GM18867 (cell line): ENCODE results near the gene ABHD17C.
"Not testable (repeated sequence)": the region's sequence is repeated elsewhere in the genome, so short reads cannot be mapped to it uniquely, and the experiment has no call there.

Experiments
- ATAC-seq: cut with Tn5 transposase; IDR thresholded peaks from one replicate; pipeline ENCODE4 v1.9.1; 2021; ENCODE audit warnings: mild to moderate bottlenecking, moderate library complexity; ENCODE audit not compliant: unreplicated experiment

Gene ABHD17C

DNA sequence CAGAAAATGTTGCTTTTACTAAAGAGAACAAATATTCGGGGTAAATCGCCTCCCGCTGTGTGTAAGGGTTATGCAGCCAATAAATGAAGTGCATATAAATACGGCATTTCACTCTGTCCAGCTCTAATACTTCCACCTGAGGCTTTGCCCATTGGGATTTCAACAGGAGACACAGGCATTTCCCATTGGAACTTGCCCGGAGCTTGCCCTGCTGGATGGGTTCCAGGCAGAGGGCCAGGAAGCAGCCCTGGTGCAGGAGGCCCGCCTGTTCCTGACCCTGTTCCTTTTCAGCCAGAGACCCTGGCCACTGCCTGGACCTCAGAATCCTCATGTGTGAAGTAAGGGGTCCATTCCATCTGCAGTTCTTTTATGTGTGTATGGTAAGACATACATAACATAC, 66.6 kb downstream of the ABHD17C start:
- ATAC-seq: no peak

DNA sequence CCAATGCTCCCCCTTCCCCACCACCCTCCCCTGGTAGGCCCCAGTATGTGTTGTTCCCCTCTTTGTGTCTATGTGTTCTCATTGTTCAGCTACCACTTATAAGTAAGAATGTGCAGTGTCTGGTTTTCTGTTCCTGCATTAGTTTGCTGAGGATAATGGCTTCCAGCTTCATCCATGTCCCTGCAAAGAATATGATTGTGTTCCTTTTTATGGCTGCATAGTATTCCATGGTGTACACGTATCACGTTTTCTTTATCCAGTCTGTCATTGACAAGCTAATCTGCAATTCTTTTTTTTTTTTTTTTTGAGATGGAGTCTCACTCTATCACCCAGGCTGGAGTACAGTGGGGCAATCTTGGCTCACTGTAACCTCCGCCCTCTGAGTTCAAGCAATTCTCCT, 68.1 kb downstream of the ABHD17C start:
- not testable (repeated sequence) for ATAC-seq

DNA sequence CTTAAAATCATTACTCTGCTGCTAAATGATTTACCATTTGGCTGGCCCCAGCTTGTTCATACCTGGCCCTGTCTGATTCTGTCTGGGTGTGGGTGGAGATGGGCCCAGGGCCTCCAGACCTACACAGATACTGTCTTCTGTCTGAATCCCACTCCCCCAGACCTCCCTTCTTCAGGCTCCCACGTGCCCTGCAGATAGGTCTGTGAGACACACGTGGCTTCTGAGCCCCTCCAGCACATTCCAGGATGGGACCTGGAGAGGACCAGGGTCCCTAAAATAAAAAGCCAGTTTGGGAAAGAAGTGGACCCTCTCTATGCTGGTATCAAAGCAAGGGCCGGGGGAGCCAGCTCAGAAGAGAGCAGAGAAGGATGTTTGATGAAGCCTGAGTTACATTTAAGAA, 69.4 kb downstream of the ABHD17C start:
- ATAC-seq: no peak

DNA sequence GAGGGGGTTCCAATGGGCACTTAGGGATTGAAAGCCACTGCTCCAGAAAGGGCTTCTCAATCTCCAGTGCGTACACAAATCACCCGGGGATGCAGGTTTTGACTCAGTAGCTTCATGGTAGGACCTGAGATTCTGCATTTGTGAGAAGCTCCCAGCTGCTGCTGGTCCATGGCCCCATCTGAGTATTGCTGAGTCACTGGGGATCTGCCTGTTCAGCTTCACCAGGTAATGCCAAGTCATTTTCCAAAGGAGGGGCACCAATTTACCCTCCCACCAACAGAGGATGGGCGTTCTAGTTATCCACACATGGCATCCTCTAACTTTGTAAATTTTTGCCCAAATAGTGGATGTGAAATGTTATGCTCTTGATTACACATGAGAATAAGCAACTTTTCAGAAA, 71.2 kb downstream of the ABHD17C start:
- no peak for ATAC-seq

DNA sequence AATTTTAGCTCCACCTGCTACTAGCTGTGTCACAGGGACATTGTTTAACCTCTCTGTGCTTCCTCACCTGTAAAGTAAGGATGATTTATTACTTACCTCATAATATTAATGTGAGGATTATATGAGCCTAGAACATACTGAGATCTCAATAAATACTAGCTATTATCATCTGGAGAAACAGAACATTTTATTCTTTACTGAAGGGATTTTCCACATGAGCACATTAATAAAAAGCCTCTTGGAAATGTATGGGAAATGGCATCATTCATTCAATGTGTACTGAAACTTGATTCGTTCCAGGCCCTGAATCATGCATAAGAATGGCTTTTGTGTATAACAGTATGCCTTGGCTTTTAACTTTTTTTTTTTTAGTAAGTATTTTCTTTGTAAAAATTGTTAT, 73.0 kb downstream of the ABHD17C start:
- ATAC-seq: no peak

DNA sequence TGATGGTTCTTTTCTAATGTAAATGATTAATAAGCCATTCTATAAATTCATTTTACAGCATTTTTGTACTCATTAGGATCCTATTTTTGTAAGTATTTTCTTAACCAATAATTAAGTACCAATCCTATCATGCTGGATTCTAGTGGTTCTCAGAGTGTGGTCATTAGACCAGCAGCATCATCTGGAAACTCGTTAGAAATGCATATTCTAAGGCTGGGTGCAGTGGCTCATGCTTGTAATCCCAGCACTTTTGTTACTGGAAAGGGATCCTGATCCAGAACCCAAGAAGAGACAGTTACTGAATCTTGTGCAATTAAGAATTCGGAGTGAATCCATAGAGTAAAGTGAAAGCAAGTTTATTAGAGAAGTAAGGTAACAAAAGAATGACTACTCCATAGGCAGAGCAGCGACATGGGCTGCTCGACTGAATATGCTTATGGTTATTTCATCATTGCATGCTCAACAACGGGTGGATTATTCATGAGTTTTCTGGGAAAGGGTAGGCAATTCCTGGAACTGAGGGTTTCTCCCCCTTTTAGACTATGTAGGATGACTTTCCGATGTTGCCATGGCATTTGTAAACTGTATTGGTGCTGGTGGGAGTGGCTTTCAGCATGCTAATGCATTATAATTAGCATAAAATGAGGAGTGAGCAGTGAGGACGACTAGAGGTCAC, 74.2 kb downstream of the ABHD17C start:
- no peak for ATAC-seq

DNA sequence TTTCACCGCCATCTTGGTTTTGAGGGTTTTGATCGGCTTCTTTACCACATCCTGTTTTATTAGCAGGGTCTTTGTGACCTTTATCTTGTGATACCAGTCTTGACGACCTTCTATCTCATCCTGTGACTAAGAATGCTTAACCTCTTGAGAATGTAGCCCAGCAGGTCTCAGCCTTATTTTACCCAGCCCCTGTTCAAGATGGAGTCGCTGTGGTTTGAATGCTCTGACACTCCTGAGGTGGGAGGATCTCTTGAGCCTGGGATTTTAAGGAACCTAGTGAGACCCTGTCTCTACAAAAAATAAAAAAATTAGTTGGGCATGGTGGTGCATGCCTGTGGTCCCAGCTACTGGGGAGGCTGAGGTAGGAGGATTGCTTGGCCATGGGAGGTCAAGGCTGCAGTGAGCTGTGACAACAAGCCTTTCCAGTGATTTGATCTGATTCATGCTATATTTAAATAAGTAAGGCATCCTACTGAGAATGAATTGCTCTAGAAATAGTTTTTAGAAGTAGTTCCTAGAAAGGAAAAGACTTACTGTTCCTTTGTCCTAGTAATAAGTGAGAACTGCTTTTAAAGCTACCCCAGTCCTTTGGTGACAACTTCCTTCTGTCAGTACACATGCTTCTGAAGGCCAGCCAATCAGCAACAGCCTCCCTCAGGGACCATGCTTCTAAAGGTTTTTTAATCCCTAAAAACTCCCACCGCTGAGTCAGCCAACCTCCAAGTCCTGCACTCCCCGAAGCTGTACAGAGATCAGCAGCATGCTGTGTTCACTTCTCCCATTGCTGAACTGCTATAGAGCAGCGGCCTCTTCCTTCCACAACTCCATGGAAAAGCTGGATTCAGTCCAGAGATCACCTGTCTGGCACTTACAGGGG, 75.0 kb downstream of the ABHD17C start:
- no peak for ATAC-seq

DNA sequence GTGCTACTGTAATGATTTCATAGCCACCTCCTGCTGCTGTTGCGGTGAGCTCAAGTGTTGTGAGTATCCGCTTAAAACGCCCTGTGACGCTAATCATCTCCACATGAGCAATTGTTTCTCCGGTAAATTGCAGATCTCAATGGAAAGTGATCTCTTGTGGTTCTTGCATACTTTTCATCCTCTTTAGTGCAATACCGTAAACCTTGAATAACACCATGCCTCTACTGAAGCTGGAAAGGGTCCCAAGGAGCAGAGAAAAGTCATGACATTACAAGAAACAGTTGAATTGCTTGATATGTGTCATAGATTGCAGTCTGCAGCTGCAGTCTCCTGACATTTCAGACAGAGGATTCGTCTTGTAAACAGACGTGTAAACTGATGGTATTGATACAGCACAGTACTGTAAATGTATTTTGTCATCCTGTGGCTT, 78.0 kb downstream of the ABHD17C start:
- no peak for ATAC-seq

DNA sequence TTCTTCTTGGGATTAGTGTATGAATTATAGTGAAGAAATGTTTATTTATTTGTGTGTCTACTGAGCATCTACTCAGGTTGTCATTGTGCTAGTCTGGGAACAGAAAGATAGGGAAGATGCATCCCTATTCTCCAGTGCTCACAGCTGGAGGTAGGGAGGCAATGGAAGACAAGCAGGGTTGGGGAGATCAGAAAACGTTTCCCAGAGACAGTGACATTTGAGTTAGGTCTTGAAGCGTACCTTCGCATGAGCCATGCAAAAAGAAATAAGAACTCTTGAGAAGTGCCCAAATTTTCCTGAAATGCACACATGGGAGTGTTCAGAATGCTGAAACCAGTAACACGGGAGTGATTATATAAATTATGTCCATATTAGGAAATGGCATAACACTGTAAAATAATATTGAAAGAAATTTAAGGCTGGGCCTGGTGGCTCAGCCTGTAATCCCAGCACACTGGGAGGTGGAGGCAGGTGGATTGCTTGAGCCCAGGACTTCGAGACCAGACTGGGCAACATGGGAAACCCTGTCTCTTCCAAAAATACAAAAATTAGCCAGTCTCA, 78.8 kb downstream of the ABHD17C start:
- no peak for ATAC-seq

DNA sequence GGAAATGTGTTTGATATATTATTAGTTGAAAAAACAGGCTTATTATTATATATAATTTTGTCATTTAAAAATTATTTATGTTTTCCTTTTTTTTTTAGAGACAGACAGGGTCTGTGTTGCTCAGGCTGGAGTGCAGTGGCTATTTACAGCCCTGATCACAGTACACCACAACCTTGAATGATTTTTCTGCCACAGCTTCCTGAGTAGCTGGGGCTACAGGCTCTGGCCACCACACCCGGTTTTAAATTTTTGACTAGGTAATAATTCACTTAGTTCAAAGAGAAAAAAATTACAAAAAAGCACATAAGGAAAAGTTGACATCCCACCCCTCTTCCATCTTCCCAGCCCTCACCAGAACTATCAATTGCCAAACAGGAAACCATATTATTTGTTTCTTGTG, 79.4 kb downstream of the ABHD17C start:
- ATAC-seq: no peak

DNA sequence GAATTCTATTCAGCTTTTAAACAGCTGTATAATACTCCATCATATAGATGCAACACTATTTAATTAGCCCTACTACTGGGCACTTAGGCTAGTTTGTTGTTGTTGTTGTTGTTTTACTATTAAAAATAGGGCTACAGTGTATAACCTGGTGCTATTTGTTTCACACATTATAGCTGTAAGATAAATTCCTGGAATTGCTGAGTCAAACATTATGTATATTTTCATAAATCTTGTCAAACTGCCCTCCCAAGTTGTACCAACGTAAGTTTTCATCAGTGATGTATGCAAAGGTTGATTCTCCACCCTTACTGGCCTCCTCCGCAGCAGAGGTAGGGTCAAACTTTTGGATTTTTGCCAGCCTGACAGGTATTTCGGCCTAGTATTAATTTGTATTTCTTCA, 80.2 kb downstream of the ABHD17C start:
- no peak for ATAC-seq

DNA sequence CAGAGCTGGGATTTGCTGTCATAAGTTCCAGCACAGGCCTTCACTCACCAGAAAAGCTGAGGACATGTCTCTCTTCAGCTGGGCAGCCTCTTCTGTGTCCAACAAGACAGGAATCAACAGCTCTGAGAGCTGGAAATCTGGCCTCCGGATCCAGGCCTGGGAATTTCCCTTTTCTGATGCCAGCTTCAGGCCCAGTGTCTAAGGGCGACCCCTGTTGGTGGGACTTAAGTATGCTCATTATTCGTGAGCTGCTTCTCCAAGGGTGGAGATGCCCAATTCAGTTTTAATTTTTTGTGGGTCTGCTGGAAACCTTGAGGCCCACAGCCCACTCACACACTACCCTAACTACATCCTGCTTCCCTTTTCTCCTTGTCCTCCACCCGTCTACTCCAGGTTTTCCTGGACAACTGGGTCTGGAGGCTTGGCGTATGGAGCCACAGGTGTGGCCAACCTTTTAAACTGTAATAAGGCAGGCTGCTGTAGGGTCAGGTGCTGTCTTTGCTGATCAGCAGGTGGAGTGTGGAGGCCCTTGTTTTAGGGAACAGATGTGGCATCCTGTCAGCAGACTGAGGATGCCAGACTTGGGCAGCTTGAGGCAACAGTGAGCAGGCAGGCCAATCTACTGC, 81.4 kb downstream of the ABHD17C start:
- ATAC-seq: peak; percentile 43

DNA sequence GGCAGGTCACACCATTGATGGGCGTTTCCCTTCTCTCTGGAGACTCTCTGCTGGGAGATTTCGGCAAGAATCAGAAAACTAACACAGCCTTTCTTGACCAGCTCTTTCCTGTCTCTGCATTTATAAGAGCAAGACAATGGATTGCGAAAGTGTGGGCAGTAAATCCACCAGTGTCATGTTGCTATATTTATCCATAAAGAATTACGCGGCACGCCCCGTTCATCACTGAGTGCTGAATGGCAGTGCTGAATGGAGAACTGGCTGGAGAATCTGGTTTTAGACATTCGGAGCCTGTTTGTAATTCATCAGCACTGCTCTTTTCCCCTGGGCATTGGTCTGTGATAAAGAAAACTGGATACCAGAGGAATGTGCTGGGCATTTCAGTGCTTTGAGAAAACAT, 82.0 kb downstream of the ABHD17C start:
- no peak for ATAC-seq

DNA sequence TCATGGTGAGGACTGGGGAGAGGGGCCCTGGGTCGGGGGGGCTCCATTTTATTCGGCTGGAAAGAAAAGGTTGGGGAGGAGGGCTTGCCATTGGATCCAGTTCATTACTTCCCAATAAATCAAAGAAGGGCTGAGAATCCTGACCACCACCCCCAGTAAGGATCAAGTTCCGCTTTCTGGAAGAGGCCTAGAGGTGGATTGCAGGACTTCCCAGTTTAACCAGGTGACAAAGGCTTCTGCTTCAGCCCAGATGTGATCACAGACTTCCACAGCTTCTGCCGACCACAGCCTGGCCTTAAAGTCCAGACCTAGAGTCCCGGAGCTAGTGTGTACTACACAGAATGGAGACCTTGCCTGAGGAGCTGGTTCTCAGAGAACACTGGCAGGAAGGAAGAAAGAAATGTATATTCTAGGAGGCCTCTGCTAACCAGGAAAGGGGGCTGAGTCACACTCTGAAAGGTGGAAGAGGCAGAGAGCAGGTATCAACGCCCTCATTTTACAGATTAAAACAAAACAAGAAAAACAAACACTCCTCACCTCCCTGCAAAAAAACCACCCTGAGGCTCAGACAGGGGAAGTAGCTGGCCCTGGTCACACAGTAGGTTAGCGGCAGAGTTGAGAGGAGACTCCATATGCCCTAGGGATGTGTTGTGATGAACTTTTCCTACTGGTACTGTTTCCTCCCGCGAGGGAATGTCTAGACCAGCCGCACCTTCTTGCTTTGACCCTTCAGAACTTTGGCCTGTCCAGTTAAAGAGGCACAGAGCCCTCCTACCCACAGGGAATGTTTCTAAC, 82.9 kb downstream of the ABHD17C start:
- ATAC-seq: no peak

DNA sequence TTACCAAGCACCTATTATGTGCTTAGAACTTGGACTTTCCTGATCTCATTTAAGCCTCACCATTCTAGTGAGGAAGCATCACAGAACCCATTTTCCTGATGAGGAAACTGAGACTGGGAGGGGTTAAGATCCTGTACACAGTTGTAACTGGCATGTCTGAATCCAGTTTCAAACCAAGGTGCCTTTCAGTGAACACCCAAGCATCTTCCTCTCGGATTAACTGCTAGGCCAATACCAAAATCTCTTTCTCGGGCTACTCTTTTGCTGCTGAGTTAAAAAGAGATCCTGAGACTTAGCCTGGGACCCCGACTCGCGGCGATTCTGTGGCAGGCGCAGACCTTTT, 83.5 kb downstream of the ABHD17C start:
- ATAC-seq: no peak

DNA sequence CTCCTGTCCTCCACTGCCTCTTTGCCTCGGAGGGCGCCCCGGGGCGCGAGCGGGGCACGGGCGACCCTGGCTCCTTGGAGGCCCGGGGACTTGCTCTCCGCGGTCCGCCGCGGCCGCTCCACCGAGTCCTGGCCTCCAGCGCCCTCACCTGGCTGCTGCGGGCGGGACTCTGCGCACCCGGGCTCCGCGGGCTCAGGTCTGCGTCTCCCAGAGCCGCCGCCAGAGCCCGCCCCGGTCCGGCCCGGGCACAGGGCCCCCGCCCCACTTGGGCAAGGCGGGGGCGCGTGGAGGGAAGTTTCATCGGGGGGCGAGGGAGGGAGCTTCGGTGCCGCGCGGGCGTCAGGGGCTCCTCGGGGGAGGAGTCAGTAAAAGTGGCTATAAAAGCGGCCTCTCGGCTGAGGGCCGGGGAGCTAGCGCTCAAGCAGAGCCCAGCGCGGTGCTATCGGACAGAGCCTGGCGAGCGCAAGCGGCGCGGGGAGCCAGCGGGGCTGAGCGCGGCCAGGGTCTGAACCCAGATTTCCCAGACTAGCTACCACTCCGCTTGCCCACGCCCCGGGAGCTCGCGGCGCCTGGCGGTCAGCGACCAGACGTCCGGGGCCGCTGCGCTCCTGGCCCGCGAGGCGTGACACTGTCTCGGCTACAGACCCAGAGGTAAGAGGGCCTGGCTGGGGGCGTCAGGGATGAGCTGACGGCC, 84.0 kb downstream of the ABHD17C start, which contains the start of gene CEMIP:
CEMIP (plus strand) TSS at position 407 of the 694 bp plus-strand sequence. CDS start 94,510 bp downstream, outside the sequence.
- no peak for ATAC-seq

DNA sequence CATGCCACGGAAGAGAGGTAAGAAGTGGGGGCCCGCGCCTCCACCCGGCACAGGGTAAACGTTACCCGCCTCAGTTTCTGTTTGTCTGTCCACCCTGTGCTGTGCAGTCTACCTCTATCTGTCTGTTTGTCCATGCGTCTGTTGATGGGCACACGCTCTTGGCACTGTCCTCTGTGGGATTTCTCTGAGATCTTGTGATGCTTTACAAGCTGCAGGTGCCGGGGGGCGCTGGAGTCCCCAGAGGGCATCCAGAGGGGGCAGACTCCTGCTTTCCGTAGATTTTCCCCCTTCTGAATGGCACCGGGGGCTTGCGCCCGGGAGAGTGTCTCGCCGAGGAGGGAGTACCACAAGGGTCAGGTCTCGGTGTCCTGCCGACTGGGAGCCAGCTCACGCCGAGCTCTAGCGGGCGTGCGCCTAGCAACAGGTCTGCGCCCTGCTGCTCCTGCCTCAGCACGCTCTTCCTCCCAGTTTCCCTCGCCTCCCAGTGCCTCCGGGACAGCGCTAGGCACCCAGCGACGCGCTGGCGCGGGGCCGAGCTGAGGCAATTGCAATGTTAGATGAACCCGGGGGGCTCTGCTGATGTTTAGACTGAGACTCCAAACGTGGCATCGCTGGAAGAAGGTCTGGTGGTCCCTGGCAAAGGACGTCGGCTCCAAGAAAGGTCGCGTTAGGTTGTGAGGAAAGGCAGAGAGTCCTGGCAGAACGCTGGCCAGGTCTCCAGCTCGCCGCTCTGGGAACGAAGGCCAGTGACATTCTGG, 84.7 kb downstream of the ABHD17C start:
- ATAC-seq: no peak

DNA sequence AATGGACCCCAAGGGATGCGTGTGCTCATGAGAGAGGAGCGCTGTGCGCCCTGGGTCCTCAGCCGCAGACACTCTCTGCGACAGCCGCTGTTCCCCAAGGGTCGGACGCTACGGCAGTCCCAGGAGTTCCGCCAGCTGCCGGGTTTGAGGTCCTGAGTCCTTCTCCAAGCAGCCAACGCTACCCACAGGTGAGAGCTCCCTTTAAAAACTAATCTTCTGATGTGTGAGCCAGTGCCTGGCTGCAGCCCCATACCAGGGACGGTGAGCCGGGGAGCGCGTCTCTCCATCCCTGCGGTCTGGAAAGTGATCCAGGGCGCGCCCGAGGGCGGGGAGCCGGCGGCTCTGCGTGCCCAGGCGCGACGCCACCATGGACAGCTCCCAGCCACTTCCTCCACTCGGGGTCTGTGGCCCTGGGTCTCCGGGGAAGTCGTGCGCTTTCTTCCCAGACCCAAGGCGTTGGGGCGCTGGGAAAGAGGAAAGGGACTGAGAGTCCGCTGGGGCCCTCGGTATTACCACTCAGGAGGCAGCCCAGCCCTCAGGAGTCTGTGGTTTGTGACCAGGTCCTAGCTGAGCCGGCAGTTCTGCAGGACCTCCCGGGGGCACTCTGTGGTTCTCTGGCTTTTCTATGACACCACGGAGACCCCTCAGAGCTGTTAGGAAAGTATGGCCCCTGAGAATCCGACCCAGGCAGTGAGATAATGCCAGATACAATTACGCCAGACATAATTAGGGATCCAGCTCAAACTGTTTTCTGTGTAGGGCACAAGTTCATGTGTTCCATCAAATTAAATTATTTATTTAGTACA, 85.5 kb downstream of the ABHD17C start:
- ATAC-seq: no peak

DNA sequence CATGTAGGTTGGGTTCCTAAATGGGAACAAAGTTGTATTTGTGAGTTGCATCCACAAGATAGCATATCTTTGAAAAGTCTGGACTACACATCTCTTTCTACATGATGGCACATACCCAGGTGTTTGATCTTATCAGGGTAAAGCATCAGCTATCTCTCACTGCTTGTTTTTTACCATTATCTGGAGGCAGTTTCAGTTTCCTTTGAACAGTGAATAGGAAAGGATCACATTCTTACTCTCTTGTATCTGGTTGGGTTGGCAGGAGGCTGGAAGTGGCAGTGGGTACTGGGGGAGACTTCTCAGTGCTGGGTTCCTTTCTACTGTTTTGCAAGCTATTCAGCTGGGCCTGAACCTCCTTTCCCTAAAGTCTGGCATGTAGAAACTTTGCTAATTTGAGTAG, 88.2 kb downstream of the ABHD17C start:
- no peak for ATAC-seq
